Dermis microvascular lymphatic vessel endothelial cell (primary cell): ENCODE results near the gene ZNF524. TPM values are rescaled to one million over a fixed set of nuclear protein-coding genes. Genes with fewer than 3 reads are reported as not detected.
A peak's percentile ranks its signal among the peaks of the same experiment; 100 is the strongest.
"Not testable (repeated sequence)": the region's sequence is repeated elsewhere in the genome, so short reads cannot be mapped to it uniquely, and the experiment has no call there.

Experiments
- DNase-seq, 2 donors: peaks; one replicate each; pipeline versions ENCODE4 v3.0.0 to v3.0.0-alpha.2; 2010; ENCODE audit warnings: low read depth in 2 of 2
- total RNA-seq: library from RNA; depleted of rRNA; stranded (reverse); fragments of >200 nt; gene quantifications from 2 replicates; pipeline ENCODE4 v1.2.1, GENCODE V29; 2014

Gene ZNF524
- 6.9 and 11.9 TPM in 2 replicates for total RNA-seq

- peak; percentile 79 to 89 for DNase-seq
Observed at GRCh38 chr19:55599842-55600661, at the start of gene ZNF524. TSS of gene ZNF524 (plus strand) at chr19:55600288. CDS start at chr19:55602113, 1,825 bp downstream.

GRCh38 chr19:55550321-55550650 is 49.8 kb upstream of the ZNF524 start:
- DNase-seq = no peak

DNA sequence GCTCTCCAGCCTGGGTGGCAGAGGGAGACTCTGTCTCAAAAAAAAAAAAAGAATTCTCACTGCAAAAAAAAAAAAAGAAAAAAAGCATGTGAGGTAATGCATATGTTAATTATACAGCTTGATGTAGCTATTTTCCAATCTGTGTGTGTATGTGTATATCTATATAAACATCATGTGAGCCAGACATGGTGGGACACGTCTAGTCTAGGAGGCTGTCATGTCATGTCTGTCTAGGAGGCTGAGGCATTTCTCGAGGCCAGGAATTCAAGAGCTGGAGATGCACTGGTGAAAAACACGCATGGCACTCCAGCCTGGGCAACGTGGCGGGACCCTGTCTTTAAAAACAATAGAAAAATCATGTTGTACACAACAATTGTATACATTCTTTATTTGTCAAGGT is 47.9 kb upstream of the ZNF524 start:
- DNase-seq = no peak

GRCh38 chr19:55552620-55553019 is 47.5 kb upstream of the ZNF524 start:
- no peak for DNase-seq

GRCh38 chr19:55553217-55554182 is 46.6 kb upstream of the ZNF524 start:
- no peak for DNase-seq

DNA sequence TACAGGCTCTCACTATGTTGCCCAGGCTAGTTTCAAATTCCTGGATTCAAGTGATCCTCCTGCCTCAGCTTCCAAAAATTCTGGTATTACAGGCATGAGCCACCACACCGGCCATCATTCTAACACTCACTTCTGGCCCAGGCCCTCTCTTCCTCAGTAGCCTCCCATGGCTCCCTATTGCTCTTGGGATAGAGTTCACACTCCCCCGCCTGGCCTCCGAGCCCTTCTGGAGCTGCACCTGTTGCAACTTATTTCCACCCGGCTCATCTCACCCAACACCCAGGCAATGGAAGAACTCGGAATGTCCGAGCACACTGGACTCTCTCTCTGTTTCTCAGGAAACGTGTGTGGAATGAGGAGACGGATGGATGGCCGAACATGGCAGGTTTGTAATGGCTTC is 45.8 kb upstream of the ZNF524 start:
- DNase-seq = no peak

DNA sequence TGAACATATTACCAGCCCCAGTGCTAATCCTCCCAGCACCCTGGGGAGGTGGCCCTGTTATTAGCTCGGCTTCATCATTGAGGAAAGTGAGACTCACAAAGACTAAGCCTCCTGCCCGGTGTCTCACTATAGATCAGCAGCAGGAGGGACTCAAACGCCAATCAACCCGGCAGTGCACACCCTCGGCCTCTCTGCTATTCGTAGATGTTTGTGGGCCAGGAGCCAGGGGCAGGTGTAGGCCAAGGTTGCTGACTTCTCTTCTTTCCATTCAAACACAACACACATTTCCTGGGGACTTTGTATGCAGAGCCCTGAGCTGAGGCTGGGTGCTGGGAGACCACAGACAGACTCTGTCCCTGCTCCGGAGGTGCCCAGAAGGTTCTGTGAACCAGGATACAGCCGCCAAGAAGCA is 45.3 kb upstream of the ZNF524 start:
- no peak for DNase-seq

- DNase-seq = no peak
Observed at GRCh38 chr19:55559684-55560083, 40.4 kb upstream of the ZNF524 start.

DNA sequence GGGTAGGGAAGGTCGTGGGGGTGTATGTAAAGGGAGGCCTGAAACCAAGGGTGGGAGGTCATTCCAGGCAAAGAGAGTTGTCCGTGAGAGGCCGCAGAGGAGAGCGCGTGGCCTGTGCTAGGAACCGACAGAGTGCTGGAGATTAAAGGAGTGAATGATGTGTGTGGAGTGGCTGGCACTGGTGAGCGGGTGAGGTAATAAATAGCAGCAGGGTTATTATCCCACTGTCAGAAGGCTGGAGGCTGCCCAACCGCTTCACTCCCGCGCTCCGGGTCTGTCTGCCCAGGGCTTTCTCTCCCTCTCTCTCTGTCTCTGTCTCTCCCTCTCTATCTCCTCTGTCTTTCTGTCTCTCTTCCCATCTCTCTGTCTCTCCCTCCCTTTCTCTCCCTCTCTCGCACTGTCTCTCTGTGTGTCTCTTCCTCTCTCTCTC is 36.8 kb upstream of the ZNF524 start:
- no peak for DNase-seq

DNA sequence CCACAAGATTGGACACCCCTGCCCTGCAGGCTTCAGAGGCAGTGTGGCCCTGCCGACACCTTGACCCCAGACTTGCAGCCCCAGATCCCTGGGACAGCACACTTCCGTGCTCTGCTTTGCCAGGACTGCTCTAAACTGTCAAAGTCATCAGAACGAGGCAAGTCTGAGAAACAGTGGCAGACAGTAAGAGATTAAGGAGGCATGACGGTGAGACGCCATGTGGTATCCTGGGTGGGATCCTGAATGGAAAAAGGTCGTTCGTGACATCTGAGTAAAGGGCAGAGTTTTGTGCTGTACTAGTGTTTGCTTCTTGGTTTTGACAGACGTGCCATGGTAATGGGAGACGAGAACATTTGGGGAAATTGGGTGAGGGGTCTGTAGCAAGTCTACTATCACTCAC is 33.3 kb upstream of the ZNF524 start:
- no peak for DNase-seq

GRCh38 chr19:55567708-55568328 is 32.3 kb upstream of the ZNF524 start:
- no peak for DNase-seq

DNA sequence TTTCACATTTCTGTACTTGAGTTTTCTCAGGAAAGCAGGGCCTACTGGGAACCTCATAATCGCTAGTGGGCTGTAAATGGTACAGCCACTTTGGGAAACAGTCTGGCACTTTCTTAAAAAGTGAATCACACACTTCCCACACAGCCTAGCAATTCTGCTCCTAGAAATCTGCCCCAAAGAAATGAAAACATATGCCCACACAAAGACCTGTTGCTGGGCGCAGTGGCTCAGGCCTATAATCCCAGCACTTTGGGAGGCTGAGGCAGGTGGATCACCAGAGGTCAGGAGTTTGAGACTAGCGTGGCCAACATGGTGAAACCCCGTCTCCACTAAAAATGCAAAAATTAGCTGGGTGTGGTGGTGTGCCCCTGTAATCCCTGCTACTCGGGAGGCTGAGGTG is 30.6 kb upstream of the ZNF524 start:
- DNase-seq = not testable (repeated sequence)

DNA sequence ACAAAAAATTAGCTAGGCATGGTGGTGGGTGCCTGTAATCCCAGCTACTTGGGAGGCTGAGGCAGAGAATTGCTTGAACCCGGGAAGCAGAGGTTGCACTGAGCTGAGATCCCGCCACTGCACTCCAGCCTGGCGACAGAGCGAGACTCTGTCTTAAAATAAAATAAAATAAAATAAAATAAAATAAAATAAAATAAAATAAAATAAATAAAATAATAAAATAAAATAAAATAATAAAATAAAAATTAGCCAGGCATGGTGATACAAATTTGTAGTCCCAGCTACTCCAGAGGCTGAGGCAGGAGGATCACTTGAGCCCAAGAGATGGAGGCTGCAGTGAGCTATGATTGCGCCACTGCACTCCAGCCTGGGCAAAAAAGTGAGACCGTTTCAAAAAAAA is 26.2 kb upstream of the ZNF524 start:
- not testable (repeated sequence) for DNase-seq

DNA sequence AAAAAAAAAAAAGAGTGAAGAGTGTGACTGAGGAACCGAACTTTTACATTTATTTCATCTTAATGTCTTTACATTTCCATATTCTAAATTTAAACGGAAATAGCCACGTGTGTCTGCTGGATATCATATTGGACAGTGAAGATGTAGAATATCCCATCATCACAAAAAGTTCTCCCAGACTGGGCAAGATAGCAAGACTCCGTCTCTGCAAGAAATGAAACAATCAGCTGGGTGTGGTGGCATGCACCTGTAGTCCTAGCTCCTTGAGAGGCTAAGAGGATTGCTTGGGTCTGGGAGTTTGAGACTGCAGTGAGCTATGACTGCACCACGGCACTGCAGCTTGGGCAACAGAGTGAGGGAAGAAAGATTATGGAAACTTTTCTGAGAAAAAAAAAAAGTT is 23.3 kb upstream of the ZNF524 start:
- DNase-seq = no peak

DNA sequence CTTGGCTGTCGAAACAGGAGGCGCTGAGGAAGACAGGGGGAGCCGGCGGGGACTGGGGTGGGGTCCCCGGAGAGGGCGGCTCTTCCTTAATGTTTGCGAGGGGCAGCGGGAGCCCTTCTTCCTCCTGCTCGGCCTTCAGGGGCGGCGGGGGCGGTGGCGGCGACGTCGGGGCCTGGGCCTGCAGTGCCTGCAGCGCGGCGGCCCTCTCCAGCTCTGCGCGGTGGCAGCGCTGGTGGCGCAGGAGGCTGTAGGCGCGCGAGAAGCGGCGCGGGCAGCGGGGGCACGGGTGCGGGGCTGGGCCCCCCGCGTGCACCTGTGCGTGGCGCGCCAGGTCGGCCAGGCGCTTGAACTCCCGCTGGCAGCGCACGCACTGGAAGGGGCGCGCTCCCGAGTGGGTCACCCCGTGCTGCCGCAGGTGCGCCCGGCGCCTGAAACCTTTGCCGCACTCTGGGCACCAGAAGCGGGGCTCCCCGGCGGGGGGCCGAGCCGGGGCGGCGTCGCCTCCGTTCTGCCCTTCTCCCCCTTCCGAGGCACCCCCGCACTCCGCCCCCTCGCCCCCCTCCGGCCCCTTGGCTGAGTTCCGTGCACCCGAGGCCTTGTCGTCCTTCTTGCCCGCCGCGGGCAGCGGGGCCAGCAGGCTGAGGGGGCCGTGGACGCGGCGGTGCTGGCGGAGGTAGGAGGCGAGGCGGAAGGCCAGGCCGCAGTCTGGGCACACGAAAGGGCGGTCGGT is 21.9 kb upstream of the ZNF524 start:
- DNase-seq = no peak

- no peak for DNase-seq
Observed at GRCh38 chr19:55578761-55579747, 21.0 kb upstream of the ZNF524 start.

GRCh38 chr19:55579766-55580621 is 20.1 kb upstream of the ZNF524 start:
- DNase-seq = peak in 1 of 2 donors; percentile 9

DNA sequence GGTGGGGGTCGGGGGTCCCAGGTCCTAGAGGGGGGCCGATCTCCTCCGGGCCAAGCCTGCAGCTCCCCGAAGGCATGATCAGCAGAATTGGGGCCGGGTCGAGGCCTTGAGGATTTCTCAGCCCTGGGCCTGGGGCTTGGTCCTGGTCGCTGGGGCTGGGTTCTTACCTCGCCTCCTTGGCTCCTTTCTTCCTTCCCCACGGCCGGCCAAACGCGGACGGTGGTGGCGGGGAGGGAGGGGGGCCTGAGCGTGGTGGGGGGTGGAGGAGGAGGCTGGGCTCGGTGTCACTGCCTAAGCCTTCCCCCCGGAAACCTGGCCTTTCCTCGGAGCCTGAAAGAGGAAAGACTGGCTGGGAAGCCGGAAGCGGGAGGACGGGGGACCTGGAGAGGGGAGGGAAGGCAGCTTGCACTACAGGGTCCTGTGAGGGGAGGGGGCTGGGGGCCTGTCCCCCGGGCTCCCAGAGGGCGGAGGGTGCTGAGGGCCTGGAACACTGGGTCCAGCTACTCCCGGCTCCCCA is 19.4 kb upstream of the ZNF524 start, which contains the start of gene ZNF579:
Gene ZNF579 (minus strand): TSS at position 221 of the 517 bp plus-strand sequence. CDS start 1,209 bp downstream, outside the sequence.
- DNase-seq = peak; percentile 78 to 87
